HG03565 (cell line): Measurements from ENCODE around the gene TGFBR1.

ENCODE experiments used
- ATAC-seq: cut with Tn5 transposase; IDR thresholded peaks from one replicate; pipeline ENCODE4 v1.9.1; 2021; ENCODE audit warnings: mild to moderate bottlenecking, moderate library complexity; ENCODE audit not compliant: unreplicated experiment

Gene TGFBR1

GRCh38 chr9:99166149-99166548, 61.2 kb downstream of the TGFBR1 start:
- no peak for ATAC-seq

GRCh38 chr9:99167119-99167518, 62.2 kb downstream of the TGFBR1 start:
- no peak for ATAC-seq

- ATAC-seq = no peak
Measured at GRCh38 chr9:99167694-99168093, 62.8 kb downstream of the TGFBR1 start.

DNA sequence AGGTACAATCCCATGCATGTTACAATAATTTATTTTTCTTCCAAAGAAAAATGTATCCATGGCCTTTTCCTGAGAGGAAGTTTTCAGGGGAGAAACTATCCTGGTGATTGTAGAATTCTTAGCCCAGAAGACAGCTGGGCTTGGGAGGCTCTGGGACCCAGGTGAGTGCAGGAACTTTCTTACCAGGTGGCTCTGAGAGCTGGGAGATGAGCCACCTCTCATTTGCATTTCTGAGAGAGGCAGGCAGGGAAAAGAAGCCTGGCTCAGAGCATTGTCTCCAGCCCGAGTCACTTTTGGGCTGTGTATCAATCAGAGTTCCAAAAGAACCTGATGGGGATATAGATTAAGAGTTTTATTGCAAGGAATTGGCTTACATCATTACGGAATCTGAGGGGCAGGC, 64.2 kb downstream of the TGFBR1 start:
- ATAC-seq = no peak

GRCh38 chr9:99169982-99170761, 65.3 kb downstream of the TGFBR1 start:
- ATAC-seq = no peak

- no peak for ATAC-seq
Measured at GRCh38 chr9:99171225-99172123, 66.6 kb downstream of the TGFBR1 start.

- no peak for ATAC-seq
Measured at GRCh38 chr9:99172124-99173091, 67.5 kb downstream of the TGFBR1 start.

DNA sequence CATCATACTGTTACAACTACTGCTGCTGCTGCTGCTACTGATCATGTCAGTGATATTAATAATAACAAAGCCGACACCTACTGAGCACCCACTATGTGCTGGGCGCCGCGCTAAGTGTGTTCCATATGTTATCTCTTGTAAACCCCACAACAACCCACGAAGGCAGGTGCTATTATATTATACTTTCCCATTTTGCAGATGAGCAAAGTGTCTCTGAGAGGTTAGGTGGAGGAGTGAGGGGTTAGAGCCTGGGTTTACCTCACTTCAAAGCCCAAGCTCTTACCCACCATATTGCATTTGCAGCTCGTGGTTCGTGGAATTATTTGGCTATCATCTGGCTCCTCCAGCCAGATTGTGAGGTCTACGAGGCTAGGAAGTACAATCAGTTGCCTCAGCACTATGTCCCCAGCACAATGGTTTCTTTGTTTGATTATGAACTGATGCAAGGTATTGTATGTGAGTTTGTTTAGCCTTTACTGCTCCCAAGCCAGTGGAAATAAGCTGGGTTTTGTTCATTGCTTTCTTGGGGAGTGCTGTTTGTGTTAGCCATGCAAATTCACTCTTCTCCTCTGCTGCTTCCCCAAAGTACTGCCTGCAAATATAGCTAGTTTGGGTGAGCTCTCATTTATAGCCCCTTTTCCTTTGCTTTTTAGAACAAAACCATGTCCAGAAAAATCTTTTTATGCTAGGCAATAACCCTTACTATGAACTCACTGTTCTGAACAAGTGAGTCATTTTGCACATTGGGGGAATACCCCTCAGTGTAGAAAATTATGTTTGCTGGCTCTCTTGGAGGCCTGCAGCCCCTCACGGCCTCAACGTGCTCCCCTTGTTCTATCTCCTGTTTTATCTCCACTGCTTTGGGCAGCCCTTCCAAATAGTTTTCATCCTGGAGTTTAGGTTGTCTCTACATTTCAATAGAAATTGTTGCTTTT, 68.9 kb downstream of the TGFBR1 start:
- ATAC-seq = no peak

- ATAC-seq = no peak
Measured at GRCh38 chr9:99176527-99177013, 71.7 kb downstream of the TGFBR1 start.

GRCh38 chr9:99177576-99178366, 72.9 kb downstream of the TGFBR1 start:
- ATAC-seq = no peak

- no peak for ATAC-seq
Measured at GRCh38 chr9:99178912-99179872, 74.3 kb downstream of the TGFBR1 start.

DNA sequence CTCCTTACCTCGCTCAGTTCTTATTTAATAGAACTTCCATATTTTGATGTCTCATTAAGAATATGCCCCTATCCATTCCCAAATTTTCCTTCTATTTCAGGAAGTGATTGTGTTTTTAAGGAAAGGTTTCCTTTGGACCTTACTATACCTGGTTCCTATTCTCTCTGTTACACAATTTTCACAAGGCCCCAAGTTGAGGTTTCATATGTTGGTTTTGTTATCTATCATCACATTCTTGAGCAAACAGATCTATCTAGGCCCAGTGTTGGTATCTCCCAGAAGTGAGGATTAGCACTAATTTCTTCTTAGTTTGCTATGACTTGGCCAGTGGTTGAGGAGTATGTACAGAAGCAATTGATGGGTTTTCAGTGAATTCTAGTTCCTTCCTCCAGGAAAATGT, 75.3 kb downstream of the TGFBR1 start:
- ATAC-seq = peak; percentile 36

GRCh38 chr9:99180662-99181061, 75.7 kb downstream of the TGFBR1 start:
- no peak for ATAC-seq

DNA sequence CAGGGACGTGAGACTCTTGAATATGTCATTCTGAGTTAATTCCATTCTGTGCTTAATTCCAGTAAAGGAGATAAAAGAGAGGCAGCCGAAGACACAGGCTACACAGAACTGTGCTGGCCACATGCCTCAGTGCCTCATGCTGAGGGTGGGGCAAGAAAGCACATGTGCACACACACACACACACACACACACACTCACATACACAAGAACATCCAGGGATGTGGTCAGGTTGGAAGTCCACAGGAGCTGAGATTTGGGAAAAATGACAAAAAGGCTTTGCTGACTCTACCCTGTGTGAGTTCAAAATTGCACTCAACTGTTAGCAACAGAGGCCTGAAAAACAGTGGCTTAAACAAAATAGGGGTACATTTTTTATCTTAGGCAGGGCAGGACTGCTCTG, 76.3 kb downstream of the TGFBR1 start:
- ATAC-seq = no peak

DNA sequence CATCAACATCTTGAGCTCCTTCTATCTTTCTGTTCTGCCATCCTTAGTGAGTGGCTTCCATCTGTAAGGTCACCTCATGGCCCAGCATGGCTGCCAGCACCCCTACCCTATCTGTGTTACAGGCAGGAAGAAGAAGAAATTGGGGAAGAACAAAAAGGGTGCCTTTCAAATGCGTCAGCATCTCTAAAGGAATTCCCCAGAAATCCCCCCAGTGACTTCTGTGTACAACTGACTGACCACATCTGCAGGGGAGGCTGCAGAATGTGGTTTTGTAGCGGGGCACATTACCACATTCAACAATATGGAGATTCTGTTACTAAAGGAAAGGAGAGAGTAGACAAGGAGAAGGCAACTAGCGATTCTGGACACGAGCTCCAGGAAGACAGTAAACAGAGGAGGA, 76.7 kb downstream of the TGFBR1 start:
- no peak for ATAC-seq

DNA sequence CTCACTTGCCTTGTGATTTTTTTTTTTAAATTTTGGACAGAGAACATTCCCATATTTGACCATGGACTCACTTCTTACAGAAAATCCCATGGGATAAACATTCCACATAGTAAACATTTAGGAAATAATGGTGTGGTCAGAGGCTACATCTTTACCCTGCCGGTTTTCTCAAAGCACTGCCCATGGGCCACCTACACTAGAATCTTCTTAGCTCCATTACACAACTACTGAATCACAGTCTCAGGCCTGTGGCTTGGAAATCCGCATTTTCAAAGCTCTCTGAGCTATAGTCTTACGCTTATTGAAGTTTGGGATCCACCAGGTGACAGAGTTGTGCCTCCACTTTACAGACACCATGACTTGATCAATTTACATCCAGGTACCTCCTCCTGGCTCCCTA, 77.4 kb downstream of the TGFBR1 start:
- no peak for ATAC-seq

- ATAC-seq = no peak
Measured at GRCh38 chr9:99183616-99184015, 78.7 kb downstream of the TGFBR1 start.

DNA sequence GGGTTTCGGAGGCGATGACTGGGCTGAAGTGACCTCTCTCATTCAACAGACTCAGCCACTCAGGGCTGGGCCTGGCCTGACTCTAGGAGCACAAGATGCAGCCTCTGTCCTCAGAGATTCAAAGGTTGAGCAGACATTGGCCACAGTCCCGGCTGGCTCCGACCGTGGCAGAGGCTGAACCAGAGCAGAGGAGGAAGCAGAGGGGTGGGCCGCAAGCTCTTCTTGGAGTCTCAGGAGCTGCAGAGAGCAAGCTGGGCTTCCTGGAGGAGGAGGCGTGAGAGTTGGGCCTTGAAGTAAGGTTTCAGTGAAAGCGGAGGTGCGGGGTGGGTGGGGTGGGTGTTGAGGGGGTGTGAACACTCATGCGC, 79.2 kb downstream of the TGFBR1 start:
- ATAC-seq = no peak
